Measurements from ENCODE around the gene EHD4.

Gene EHD4

DNA sequence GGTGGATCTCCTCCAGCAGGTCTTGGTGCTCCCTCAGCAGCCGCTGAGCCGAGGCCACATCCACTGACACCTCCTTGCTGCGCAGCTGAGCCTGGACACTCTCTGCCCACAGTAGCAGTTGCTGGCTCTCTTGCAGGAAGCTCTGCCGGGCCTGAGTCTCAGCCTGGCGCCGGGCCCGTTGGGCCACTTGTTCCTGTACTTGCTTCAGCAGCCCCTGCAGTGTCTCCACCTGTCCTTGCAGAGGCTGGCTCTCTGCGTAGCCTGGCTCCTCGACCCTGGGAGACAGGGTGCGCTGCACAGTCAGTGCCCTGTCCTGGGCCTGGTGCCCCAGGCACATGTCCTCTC, 94.0 kb downstream of the EHD4 start:
- H3K4me3 ChIP-seq (ENCODE audit: low read length): no peak overlapping the region
- no peak for DNase-seq (ENCODE audit: low read depth)
- TF ChIP-seq, protein P1, sequence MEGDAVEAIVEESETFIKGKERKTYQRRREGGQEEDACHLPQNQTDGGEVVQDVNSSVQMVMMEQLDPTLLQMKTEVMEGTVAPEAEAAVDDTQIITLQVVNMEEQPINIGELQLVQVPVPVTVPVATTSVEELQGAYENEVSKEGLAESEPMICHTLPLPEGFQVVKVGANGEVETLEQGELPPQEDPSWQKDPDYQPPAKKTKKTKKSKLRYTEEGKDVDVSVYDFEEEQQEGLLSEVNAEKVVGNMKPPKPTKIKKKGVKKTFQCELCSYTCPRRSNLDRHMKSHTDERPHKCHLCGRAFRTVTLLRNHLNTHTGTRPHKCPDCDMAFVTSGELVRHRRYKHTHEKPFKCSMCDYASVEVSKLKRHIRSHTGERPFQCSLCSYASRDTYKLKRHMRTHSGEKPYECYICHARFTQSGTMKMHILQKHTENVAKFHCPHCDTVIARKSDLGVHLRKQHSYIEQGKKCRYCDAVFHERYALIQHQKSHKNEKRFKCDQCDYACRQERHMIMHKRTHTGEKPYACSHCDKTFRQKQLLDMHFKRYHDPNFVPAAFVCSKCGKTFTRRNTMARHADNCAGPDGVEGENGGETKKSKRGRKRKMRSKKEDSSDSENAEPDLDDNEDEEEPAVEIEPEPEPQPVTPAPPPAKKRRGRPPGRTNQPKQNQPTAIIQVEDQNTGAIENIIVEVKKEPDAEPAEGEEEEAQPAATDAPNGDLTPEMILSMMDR (conservative IDR thresholded peaks at IDR 0.05; ENCODE audit: low read depth, low read length): no peak

DNA sequence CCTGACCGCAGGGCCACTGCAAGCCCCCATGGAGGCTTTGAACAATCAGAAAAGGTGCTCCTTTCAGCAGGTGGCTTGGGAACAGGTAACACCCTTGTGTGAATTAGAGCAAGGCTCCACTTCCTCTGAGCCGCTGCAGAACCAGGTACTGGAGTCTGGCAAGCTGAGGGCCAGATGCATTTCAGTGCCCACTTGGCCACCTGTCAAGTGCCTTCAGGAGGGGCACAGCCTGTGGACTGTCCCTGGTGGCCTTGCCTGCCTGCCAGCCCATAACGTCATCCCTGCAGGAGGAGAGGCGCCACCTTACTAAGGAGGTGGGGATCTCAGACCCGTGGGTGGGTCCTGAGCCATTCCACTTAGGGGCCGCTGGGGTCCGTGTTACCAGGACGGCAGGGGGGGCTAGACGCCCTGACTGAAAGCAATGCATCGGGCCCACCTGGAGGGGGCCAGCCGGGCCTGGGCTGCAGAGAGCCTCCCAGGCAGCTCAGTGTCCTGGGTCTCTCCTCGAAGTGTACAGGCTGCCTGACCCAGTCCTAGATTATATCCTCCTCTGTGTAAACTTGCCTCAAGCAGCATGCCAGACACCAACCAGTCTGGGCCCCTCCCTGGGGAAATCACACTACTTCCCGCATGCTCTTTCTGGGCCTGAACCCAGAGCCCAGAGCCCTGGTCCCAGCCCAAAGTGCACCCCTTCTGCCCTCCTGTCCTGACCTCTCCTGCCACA, 94.6 kb downstream of the EHD4 start:
- no peak for DNase-seq (ENCODE audit: low read depth)
- TF ChIP-seq, protein P1 (conservative IDR thresholded peaks at IDR 0.05; ENCODE audit: low read depth, low read length): no peak
- H3K4me3 ChIP-seq (ENCODE audit: low read length): no peak overlapping the region

DNA sequence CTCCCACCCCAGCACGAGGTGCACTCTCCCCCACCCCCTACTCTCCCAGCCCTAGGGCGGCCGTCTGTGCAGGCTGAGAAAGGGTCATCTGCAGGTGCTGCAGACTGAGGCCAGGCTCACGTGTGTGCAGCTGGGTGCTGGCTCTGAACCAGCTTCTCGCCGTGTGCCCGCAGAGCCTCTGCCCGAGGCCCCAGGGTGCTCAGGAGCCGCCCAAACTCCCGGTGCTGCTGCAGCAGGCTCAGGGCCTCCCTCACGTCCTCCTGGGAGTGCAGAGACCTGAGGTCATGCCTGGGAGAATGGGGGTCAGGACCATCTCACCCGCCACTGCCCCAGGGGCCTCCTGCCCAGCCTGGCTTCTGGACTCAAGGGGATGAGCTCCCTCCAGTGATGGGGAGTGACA, 95.7 kb downstream of the EHD4 start:
- TF ChIP-seq, protein P1 (conservative IDR thresholded peaks at IDR 0.05; ENCODE audit: low read depth, low read length): no peak
- DNase-seq (ENCODE audit: low read depth): no peak
- H3K4me3 ChIP-seq (ENCODE audit: low read length): no peak overlapping the region

DNA sequence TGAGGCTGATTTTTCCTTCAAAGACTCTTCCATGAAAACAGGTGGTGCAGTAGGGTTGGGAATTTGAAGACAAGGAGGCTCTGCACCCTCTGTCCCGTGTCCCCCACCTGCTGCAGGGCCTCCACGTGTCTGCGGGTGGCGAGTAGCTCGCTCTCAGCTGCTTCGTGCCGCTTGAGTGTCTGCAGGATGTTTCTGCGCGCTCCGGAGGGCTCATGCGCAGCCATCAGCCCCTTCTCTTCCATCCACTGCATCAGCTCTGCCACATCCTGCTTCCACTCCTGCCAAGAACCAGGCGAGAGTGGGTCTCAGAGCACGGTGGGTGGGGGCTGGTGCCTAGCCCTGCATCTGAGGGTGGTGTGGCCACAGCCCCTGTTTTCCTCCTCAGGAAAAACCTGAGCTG, 96.3 kb downstream of the EHD4 start:
- no peak overlapping the region for H3K4me3 ChIP-seq (ENCODE audit: low read length)
- TF ChIP-seq, protein P1 (conservative IDR thresholded peaks at IDR 0.05; ENCODE audit: low read depth, low read length): no peak
- no peak for DNase-seq (ENCODE audit: low read depth)

DNA sequence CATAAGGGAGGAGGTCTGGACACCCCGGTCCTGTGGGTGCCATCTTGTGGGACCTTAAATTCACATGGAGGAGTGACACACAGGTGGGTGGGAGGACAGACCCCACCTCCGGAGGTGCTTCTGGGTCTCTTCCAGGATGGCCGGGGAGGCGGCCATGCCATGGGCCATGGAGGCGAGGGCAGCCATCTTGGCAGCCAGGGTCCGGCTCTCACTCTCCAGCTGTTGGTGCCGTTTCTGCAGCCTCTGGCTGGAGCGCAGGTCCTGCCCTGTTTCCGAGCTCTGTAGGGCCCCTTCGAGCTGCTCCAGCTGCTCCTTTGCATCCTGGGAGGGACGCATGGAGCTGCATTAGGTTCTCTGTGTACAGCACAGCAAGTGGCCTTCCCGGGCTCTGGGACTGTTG, 97.6 kb downstream of the EHD4 start:
- TF ChIP-seq, protein P1 (conservative IDR thresholded peaks at IDR 0.05; ENCODE audit: low read depth, low read length): no peak
- no peak for DNase-seq (ENCODE audit: low read depth)
- no peak overlapping the region for H3K4me3 ChIP-seq (ENCODE audit: low read length)

DNA sequence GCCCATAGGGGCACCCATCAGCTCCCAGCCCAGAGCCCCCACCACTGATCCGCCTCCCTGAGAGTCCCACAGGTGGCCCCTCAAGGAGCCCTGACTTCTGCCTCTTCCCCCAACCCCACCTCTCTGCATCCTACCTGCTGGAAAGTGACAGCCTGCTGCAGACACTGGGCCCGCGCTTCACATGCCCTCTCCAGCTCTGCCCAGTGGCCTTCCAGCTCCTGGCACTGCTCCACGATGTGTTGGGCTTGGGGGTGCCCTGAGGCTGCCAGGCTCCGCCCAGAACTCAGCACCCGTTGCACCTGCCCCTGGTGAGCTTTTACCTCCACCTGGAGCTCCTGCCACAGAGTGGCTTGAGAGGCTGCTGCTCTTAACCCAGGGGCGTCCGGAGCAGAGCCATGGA, 98.6 kb downstream of the EHD4 start:
- TF ChIP-seq, protein P1 (conservative IDR thresholded peaks at IDR 0.05; ENCODE audit: low read depth, low read length): no peak
- no peak overlapping the region for H3K4me3 ChIP-seq (ENCODE audit: low read length)
- no peak for DNase-seq (ENCODE audit: low read depth)

DNA sequence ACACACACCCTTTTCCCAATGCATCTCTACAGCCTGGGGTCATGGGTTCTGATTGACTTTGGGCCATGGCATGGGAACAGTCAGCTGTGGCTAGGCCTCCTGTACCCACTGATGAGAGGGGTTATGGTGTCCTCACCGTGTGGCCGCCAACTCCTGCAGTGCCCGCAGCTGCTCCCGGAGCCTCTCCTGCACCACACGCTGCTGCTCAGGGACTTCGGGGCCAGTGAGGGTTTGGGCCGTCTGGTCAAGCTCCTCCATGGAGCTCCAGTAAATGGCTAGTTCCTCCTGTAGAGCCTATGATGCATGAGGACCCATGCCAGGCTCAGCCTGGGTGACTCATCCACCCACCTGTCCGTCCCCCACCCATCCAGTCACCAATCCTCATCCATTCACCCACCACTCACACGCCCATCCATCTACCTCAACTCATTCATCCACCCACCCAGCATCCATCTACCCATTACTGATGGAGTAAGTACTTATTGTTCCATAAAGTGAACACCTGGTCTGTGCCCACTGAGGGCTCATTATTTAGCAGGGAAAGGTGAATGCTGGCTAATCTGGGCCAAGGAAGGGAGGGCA, 100.1 kb downstream of the EHD4 start:
- H3K4me3 ChIP-seq (ENCODE audit: low read length): no peak overlapping the region
- no peak for DNase-seq (ENCODE audit: low read depth)
- TF ChIP-seq, protein P1 (conservative IDR thresholded peaks at IDR 0.05; ENCODE audit: low read depth, low read length): no peak
